ENCODE measurements around the gene RNF212B.

RNF212B gene

DNA sequence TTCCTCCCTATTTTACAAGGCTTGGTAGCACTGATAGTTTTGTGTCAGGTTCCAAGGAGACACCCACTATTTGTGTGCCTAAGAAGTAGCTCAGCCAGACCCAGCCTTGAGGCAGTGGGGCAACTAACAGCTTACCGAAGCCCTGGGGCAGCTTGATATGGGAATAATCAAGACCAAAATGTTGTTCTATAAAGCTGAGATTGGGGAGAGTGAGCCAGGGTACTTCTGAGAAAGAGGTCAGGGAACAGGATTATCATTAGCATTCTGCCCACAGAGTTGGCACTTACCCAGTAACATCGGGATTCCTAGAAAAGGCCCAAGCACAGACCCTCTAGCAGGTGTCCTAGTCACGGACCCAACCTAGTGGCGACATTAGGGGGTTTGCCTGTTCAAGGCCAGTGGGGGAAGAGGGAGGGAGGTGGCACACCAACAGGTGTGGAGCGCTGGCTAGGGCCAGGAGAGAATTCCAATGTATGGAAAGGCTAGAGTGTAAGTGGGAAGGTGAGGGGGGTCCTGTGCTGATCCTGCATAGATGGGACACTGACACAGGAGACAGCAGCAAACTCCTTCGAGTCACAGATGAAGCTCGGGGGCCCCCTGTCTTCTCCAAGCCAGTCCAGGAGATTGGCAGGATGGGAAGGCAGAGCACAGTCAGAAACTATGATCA, 60.0 kb downstream of the RNF212B start:
- DNase-seq, result no peak

DNA sequence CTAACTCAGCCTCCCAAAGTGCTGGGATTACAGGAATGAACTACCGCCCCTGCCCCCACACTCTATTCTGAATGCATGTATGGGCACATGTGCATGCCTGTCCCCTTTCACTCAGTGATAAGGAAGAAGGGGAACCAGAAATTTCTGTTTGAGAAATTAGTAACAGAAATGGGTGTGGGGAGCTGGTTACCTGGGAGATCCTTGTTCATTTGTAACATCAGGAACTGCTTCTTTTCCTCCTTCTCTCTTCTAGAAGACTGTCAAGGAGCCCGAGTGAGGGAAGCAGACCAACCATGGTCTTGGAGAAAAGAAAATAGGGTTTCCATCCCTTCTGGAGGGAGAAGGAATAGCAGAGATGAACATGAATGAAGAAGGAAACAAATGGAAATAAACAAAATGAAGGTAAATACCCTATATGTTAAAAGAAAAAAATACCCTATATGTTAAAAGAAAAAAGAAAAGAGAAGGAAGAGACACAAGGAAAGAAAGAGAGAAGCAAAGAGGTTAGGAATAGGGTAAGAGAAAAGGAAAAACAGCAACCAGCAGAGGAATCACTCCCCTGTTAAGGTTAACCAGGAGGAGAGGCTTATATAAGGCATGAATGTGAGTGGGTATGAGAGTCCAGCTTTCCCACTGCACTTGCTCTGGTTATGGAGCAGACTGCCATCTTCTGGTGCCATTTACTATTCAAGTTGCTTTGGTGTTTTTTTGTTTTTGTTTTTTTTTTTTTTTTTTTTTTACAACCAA, 61.6 kb downstream of the RNF212B start:
- DNase-seq, result no peak

DNA sequence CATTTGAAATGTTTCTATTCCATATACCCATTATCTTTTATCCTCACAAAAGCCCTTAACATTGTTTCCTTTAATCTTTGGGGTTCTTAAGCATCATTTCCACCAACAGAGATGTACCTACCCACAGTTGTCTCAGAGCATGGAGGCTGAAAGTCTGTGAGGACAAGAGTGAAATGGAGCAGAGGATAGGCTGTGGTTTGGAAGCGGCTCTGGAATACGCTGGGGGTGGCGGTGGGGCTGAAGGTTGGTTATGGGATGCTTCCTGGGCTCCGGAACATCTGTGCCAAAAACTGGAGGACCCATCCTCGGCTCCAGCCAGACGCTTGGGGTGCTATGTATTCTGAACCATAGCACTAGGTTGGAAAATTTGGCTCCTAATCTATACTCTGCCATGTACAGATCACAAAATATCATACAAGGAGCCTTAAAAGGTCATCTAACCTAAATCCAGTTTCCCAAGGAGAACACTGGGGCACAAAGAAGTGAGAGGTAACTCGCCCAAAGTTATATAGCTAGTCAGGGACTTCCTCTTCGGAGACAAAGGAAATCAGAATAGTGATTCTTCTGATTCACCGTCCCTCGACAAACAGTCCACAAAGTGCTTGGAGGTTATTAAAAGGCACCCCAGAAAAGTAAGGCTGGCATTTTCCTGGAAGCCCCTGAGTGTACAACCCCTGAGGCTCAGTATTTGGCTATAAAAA, 62.4 kb downstream of the RNF212B start:
- no peak for DNase-seq

DNA sequence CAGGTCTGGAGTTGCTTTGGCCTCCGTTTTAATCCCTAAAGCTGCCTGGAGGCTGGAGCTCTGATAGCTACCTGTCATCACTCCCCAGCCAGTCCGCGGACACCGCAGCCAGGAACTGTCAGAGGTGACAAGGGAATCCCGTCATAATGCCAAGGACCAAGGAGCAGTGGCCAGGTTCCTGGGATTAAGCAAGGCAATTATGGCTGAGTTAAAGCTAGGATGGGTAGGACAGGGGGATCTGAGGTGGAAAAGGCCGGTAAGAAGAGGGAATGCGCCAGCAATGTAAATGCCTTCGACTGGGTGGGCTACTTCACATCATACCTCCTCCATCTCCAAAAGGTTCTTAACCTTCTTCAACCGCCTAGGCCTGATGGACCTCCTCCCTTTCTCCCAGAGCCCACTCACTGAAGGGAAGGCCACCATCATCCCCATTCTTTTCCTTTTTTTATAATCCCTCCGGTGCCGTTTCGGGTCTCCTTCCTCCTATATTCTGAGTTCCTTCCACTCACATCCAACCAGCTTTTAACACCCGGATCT, 63.0 kb downstream of the RNF212B start:
- DNase-seq, result no peak

DNA sequence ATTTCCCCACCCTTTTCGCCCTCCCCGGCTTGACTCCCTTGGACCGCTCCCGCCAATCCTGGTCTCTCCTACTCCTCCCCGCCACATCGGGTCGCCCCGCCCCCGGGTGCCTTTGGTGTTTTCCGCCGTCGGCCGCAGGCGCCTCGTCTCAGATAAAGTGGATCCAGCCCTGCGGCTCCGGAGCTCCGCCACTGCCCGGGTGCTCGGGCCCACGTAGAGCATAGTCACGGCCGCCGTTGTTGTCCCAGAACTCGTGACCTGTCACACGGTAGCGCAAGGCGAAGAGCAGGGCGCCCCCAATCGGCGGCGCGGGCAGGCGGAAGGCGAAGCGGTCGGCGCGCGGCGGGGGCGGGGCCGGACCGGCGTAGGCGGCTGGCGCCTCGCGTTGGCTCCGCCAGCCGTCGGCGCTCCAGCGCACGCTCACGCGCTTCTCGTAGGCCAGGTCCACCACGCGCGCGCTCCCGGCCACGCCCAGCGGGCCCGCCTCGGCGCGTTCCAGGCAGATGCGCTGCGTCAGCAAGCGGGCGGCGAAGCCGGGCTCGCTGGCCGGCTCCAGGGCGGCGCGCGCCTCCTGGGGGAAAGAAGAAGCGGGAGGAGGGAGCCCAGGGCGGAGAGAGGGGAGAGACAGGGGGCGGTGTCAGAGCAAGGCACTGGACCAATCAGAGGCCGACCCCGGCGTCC, 63.7 kb downstream of the RNF212B start:
- DNase-seq, result peak; percentile 100

DNA sequence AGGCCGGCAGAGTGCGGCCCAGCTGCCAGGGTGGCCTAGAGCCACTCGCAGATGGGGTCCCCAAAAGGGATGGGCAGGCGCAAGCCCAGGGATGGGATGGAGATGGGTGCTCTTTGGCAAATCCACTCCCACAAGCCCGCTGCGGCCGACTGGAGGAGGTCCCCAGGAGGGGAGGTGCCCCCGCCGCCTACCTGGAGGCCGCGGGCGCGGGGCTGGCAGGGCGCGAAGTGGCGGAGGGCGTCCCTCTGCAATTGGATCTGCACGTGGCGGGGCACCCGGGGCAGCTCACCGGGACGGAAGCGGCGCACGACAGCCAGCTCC, 64.2 kb downstream of the RNF212B start:
- DNase-seq, result no peak

DNA sequence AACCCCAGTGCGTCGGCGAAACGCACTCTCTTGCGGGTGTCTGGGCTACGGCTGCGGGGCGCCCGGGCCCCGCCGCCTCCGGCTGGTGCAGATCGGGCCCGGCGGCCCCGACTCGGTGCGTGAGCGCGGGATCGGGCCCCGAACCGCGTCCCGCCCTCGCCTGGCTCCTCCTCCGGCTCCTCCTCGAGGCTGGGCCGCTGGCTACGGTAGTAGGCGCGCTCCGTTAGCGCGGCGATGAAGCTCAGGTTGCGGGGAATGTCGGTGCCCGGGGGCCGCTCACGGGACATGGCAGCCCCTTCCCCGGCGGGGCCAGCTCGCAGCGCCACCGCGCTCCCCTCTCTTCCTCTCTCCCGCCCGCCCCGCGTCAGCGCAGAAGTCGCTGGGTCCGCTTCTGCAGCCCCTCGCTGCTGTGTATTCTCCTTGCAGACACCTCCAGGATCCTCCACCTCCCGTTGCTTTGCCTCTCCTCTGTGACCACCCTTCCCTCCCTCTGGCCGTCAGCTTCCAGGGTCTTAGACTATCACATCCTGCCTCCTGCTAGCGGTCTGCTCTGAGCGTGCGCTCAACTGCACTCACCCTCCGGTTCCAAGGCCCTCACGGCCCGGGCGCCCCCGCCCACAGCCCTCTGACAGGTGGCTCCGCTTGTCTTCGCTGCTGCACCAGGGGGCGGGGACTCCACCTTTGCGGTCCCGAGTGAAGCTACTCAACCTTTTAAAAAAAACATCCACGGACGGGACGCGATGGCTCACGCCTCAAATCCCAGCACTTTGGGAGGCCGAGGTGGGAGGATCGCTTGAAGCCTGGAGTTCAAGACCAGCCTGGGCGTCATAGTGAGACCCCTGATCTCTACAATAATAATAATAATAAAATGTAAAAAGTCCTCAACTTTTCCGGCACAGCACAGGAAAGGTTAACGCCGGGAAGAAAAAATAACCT, 64.8 kb downstream of the RNF212B start, which contains the start of gene PPP1R3E:
PPP1R3E (minus strand) TSS at position 570 of the 936 bp plus-strand sequence; CDS start at position 287, 283 bp downstream.
- peak; percentile 59 for DNase-seq

DNA sequence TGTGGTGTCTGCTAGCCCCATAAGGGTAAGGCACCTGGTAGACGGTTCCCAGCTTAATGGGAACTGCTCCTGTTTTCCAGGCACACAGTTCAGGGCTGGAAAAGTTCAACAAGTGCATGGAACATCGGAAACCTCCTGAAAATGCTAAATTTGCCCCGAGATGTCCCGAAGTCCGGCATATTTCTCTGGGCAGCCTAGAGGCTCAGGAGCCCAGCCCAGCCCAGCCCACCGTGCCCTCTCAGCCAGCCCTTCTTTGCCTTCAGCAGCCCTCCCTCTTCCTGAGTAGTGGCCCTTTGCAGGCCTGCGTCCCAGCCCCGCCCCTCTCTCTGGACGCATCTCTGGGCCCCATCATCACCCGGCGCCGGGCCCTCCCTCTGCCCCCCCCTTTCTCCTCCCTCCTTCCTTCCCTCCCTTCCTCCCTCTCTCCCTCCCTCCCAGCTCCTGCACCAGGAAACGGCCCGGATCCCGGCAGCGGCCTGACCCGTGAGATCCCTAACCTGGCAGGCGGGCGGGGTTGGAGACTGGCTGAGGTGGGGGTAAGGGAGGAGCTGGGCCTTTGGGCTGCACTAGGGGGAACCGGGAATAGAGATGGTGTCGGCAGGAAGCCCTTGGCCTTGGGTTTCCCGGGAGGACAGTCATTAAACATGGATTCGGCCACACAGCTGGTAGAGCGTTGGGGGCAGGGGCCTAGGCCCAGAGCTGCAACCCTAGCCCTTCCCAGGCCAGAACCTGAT, 68.8 kb downstream of the RNF212B start, which contains the start of gene BCL2L2:
BCL2L2 (plus strand) TSS at position 422 of the 734 bp plus-strand sequence. CDS start 935 bp downstream, outside the sequence.
- peak; percentile 86 for DNase-seq

DNA sequence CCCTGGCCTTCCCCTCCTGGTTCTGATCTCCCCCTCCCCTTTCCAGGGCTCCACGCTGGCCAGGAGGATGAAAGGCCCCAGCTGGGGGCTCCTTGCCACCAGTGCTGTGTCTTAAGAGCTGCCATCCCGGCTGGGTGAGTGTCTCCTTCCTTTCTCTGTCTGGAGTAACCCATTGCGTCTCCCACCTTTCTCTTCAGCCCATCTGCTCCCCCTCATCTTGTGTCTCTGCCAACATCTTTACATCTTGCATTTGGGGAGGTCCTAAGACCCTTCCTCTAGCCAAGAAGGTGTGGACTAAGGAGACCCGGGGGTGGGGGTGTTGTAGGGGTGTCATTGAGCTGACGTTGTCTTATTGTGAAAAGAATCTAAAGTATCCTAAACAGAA, 69.4 kb downstream of the RNF212B start:
- DNase-seq, result no peak

DNA sequence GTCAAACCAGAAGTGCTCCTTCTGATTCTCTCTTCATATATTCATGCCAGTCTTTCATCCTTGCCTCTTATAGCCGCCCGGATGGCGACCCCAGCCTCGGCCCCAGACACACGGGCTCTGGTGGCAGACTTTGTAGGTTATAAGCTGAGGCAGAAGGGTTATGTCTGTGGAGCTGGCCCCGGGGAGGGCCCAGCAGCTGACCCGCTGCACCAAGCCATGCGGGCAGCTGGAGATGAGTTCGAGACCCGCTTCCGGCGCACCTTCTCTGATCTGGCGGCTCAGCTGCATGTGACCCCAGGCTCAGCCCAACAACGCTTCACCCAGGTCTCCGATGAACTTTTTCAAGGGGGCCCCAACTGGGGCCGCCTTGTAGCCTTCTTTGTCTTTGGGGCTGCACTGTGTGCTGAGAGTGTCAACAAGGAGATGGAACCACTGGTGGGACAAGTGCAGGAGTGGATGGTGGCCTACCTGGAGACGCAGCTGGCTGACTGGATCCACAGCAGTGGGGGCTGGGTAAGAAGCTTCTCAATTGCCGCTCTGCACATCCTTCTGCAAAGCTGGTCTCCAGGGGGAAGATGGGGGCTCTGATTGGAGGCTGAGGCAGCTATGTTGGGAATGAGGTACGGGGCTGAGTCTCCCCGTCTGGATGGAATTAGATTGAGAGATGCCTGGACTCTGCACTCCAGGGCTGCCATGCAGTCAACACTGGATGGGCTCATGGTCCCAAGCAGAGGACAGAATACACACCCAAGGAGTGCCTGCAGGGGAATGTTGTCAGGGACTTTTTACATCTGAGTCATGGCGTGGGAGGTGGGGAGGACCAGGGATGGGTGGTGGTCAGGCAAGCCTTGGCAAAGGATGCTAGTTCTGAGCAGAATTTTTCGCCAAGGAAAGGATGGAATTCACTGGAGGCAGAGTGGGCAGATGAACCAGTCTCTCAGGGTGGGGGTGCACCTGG, 70.2 kb downstream of the RNF212B start:
- DNase-seq, result no peak

DNA sequence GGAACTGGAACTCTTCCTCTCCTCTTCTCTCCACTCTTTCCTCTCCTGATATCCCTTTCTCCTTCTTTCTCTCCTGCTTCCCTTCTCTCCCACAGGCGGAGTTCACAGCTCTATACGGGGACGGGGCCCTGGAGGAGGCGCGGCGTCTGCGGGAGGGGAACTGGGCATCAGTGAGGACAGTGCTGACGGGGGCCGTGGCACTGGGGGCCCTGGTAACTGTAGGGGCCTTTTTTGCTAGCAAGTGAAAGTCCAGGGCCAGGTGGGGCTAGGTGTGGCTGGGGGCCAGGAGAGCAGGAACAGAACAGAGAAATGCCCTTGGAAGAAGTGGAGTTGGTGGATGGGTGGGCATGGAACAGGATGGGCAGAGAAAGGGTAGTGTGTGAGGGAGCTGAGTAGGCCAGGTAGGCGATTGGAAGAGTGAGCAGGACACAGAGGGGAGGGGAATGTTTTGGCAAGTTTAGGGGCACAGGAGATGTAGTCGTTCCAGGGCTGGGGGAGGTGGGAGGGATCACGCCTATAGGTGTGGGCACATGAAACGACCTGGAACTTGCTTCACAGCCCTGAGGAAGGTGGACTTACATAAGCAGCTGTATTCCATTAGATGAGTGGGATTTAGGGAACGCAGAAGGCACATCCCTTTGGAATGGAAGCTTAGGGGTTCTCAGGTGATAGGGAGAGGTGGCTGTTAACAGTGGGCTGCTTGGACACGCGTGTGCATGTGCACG, 71.1 kb downstream of the RNF212B start:
- no peak for DNase-seq

DNA sequence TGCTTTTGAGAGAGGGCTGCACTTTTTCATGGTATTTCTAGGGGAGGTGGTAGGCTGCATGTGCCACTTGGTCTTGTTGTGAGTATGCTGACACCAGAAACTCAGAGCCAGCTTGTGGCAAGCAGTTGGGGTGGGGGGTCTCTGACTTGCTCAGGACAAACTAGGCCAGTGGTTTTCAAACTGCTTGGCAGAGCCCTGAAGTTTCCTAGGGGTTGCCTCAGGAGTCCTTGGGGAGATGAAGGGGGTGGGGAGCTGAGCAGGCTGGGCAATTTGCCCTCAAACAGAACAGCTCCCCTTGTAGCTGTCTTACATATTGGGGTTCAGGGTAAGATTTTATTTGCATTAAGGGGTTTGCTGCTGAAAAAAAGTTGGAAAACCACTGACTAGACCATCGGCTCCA, 72.8 kb downstream of the RNF212B start:
- DNase-seq, result no peak

DNA sequence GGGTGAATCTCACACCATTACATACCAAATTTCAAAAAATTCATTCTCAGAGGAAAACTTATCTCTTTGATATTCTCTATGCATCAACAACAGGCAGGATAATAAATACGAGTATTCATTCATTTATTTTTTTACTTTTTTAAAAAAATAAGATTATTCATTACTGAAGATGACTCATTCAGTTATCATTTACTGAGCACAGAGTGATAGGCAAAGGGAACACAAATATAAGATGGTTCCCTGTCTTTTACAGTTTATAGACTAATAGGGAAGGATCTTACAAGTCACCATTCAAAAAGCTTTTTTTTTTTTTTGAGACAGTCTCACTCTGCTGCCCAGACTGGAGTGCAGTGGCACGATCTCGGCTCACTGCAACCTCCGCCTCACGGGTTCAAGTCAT, 78.6 kb downstream of the RNF212B start:
- DNase-seq, result no peak

DNA sequence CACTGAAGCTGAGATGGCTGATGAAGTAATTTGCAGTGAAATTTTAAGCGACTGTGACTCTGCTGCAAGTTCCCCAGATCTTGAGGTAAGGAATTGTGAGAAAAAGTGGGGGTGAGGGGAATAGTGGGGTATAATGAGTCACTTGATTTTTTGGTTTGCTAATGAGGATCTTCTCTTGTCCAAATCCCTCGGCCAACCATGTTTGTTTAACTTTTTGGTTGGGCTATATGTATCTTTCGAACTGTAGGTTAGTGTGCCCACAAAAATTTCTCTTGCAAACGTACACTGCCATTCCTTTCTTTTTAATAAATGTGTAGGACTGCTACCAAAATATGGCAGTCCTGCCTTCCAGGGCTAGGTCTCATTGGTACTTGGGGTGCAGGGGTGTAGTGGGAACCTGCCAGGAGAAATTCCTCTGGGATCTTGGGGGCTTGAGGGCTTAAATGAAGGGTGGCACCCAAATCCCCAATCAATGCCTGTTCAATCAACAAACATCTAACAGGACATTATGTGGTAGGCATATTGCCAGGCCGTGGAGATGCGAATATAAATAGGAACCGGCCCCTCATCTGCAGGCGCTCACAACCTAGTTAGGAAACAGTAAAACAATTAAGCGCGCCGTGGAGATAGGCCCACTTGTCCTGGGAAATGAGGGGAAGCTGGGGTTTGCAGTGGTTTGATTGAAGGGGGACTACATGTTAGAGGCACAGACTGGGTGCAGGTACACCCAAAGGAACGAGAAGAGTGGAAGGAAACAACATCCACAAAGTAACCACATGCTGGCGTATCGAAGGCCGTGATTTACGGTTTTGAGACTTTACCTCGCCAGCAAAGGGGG, 82.2 kb downstream of the RNF212B start:
- DNase-seq, result no peak

DNA sequence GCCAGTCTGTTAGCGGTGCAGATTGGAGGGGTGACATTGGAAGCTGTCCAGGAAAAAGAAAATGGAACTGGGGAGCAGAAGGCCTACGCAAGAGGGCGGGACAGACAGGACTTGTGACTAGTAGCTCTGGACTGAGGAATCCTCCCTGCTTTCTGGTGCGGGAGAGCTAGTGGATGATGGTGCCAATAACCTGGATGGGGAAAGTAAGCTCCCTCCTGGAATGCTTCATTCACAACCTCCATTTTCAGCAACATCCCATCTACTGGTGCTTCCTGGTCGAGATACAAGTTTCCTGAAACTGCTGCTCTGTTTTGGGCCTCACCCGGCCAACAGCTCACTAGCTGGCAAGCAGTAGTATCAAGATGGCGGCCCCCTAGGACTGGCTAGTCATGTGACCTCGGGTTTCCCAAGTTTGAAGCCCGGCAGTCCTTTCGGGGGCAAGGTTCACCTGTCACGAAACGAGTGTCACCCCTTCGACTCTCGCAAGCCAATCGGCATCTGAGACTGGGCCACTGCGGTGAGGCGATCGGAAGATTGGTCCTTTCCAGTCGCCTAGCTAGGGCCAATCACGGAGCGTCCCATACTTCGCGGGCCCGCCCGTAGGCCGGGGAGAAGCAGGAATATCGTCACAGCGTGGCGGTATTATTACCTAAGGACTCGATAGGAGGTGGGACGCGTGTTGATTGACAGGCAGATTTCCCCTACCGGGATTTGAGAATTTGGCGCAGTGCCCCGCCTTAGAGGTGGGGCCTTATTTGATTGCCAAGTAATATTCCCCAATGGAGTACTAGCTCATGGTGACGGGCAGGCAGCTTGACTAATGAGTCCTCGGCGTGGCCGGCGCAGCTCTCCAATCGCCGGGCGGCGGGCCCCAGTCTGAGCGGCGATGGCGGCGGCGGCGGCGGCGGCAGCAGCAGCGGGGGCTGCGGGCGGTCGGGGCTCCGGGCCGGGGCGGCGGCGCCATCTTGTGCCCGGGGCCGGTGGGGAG, 83.1 kb downstream of the RNF212B start, which contains the start of gene PABPN1:
PABPN1 (plus strand) TSS at position 874 of the 988 bp plus-strand sequence; CDS start at position 887, 13 bp downstream.
- peak; percentile 99 for DNase-seq

All from NCI-H1105 (cell line).